SK-N-SH treated with all-trans-retinoic acid at 6 μM for 48 hours (cell line): Measurements from ENCODE around the gene THBS3.
A peak's percentile ranks its signal among the peaks of the same experiment; 100 is the strongest.

Experiments used
- ISL1 ChIP-seq: fragments of 250-450 bp; sonication (Bioruptor Pico); IDR thresholded peaks from 2 replicates; pipeline ENCODE4 v2.1.2; 2022; ENCODE audit warnings: mild to moderate bottlenecking, moderate library complexity
- PATZ1 ChIP-seq: fragments of 250-450 bp; sonication (Bioruptor Pico); IDR thresholded peaks from 2 replicates; pipeline ENCODE4 v1.8.0; 2020; ENCODE audit warnings: mild to moderate bottlenecking, moderate library complexity, borderline replicate concordance
- TCF4 ChIP-seq: fragments of 250-450 bp; sonication (Bioruptor Pico); IDR thresholded peaks from 2 replicates; pipeline ENCODE4 v1.8.0; 2021; ENCODE audit warnings: mild to moderate bottlenecking, moderate library complexity, borderline replicate concordance
- ZNF70 ChIP-seq: fragments of 450-650 bp; formaldehyde crosslinking; IDR thresholded peaks from 2 replicates; pipeline ENCODE4 v1.5.0; 2020; ENCODE audit warnings: mild to moderate bottlenecking, moderate library complexity
- ZNF8 ChIP-seq: fragments of 450-650 bp; formaldehyde crosslinking; IDR thresholded peaks from 2 replicates; pipeline ENCODE4 v1.5.0; 2020; ENCODE audit warnings: mild to moderate bottlenecking, moderate library complexity
- TF ChIP-seq, protein P1 (sequence below): fragments of 250-450 bp; sonication (Bioruptor Pico); IDR thresholded peaks from 2 replicates; pipeline ENCODE4 v1.5.0; 2020; ENCODE audit warnings: mild to moderate bottlenecking, moderate library complexity

DNA sequence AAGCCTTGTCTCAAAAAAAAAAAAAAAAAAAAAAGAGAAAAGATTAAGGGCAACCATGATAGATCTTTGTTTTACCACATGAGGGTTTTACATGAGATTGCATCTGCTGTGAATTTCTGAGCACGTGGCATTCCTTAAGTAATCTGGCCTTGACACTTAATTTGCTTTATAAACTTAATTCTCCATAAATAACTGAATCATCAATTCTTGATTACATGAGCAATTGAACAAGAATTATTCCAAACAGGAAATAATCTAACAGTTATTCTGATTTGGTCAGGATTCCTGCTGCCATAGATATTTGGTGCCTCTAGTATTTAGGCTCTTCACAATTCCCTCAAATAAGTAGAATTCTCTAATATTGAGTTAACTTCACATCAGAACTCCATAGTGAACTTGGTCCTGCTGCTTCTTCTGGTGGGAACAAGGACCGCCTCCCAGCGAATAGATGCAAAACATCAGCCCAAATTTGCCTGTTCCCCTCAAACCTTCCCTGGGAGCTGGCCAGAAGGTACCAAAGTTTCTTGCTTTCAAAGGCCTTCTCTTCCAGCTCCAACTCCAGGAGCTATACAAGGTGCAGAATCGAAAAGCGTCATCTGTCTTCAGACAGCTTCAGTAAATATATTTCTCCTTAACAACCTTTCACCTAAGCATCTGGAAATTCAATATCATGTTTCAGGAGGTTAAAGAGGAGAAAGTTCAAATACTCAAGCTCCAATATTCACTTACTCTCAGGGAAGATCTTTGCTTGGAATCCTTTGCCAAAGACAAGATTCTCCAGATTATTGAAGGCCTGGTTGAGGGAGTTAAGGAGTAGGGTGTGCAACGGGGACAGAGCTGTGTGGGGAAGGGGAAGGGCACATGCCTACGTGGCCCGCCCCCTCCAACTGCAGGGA is 35.6 kb downstream of the THBS3 start:
- TF ChIP-seq ZNF8 (CRISPR knock-in tag) (no peak), ISL1 (CRISPR knock-in tag) (no peak), ZNF70 (CRISPR knock-in tag) (peak; percentile 91), TCF4 (CRISPR knock-in tag) (no peak), PATZ1 (no peak)
- TF ChIP-seq, protein P1, sequence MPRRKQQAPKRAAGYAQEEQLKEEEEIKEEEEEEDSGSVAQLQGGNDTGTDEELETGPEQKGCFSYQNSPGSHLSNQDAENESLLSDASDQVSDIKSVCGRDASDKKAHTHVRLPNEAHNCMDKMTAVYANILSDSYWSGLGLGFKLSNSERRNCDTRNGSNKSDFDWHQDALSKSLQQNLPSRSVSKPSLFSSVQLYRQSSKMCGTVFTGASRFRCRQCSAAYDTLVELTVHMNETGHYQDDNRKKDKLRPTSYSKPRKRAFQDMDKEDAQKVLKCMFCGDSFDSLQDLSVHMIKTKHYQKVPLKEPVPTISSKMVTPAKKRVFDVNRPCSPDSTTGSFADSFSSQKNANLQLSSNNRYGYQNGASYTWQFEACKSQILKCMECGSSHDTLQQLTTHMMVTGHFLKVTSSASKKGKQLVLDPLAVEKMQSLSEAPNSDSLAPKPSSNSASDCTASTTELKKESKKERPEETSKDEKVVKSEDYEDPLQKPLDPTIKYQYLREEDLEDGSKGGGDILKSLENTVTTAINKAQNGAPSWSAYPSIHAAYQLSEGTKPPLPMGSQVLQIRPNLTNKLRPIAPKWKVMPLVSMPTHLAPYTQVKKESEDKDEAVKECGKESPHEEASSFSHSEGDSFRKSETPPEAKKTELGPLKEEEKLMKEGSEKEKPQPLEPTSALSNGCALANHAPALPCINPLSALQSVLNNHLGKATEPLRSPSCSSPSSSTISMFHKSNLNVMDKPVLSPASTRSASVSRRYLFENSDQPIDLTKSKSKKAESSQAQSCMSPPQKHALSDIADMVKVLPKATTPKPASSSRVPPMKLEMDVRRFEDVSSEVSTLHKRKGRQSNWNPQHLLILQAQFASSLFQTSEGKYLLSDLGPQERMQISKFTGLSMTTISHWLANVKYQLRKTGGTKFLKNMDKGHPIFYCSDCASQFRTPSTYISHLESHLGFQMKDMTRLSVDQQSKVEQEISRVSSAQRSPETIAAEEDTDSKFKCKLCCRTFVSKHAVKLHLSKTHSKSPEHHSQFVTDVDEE: no peak
